ENCODE data around the gene SH3RF2. TPM values are rescaled to one million over a fixed set of nuclear protein-coding genes. Genes with fewer than 3 reads are reported as not detected.

SH3RF2 gene
- total and polyA plus RNA-seq, 9 of the 15 experiments (the other 6 are each of a cell fraction or from before 2014, with no cell fraction given): 0.05 TPM; not detected in 8

- TF ChIP-seq GATAD2B (IDR thresholded peaks at IDR 0.05; ENCODE audit: borderline replicate concordance) (no peak), STAT6 (CRISPR knock-in tag; IDR thresholded peaks at IDR 0.05) (no peak), ZNF740 (CRISPR knock-in tag; IDR thresholded peaks at IDR 0.05) (no peak), ZNF740 (tag; IDR thresholded peaks at IDR 0.05) (no peak), E2F8 (IDR thresholded peaks at IDR 0.05; ENCODE audit: low read depth, partially characterized antibody) (no peak), RBBP5 (IDR thresholded peaks at IDR 0.05; ENCODE audit: borderline replicate concordance, insufficient read depth, low read length, poor library complexity, severe bottlenecking) (no peak), ZNF589 (CRISPR knock-in tag; IDR thresholded peaks at IDR 0.05; ENCODE audit: low read depth) (no peak), NCOA6 (IDR thresholded peaks at IDR 0.05) (no peak), PHTF2 (CRISPR knock-in tag; IDR thresholded peaks at IDR 0.05) (no peak), SMAD4 (CRISPR knock-in tag; conservative IDR thresholded peaks at IDR 0.05) (no peak), FOXP1 (CRISPR knock-in tag; IDR thresholded peaks at IDR 0.05) (no peak), BRCA1 (IDR thresholded peaks at IDR 0.05) (no peak), BRCA1 (CRISPR knock-in tag; IDR thresholded peaks at IDR 0.05) (no peak), SRSF9 (IDR thresholded peaks at IDR 0.05; ENCODE audit: borderline replicate concordance, low read depth, low read length) (no peak), E2F1 (CRISPR knock-in tag; IDR thresholded peaks at IDR 0.05) (no peak), CBX5 (IDR thresholded peaks at IDR 0.05; ENCODE audit: borderline replicate concordance, low read depth) (no peak)
Observed at GRCh38 chr5:145941096-145941447, 4.7 kb downstream of the SH3RF2 start (continued).

Measured in K562 (cell line).